Heart left ventricle (tissue), 16 donors: Measurements from ENCODE around the gene GATAD2A. TPM values are rescaled to one million over a fixed set of nuclear protein-coding genes. Genes with fewer than 3 reads are reported as not detected.
A peak's percentile ranks its signal among the peaks of the same experiment; 100 is the strongest.

Experiments
- ATAC-seq, 4 donors: fragments of 200-7000 bp; cut with Tn5 transposase; one replicate each; pipeline ENCODE4 v1.9.1; 2020 to 2022; ENCODE audit warnings: moderate library complexity in 4 of 4, mild to moderate bottlenecking in 3 of 4, moderate number of reproducible peaks in 1 of 4
- DNase-seq, 5 donors: peaks; one replicate each; pipeline ENCODE4 v3.0.0-alpha.2; 2020
- H3K27ac ChIP-seq, 12 donors: fragments of 200-600 bp; sonication (generic) in 4 of 12; one replicate each; pipeline versions ENCODE4 v1.5.0 to v1.8.0; 2016 to 2022; ENCODE audit warnings: mild to moderate bottlenecking in 2 of 12
- H3K27me3 ChIP-seq, 9 donors: fragments of 200-600 bp; sonication (generic) in 2 of 9; one replicate each; pipeline versions ENCODE4 v1.5.1 to v1.8.0; 2016 to 2022; ENCODE audit warnings: mild to moderate bottlenecking in 3 of 9
- H3K36me3 ChIP-seq, 9 donors: fragments of 200-600 bp; sonication (generic) in 2 of 9; one replicate each; pipeline versions ENCODE4 v1.5.0 to v1.8.0; 2018 to 2022; ENCODE audit warnings: mild to moderate bottlenecking in 2 of 9
- H3K4me1 ChIP-seq, 12 donors: fragments of 200-600 bp; sonication (generic) in 4 of 12; one replicate each; pipeline versions ENCODE4 v1.5.0 to v1.8.0; 2016 to 2022; ENCODE audit warnings: mild to moderate bottlenecking in 3 of 12
- H3K4me3 ChIP-seq, 12 donors: fragments of 200-600 bp; sonication (generic) in 4 of 12; one replicate each; pipeline versions ENCODE4 v1.5.0 to v1.8.0; 2017 to 2022; ENCODE audit warnings: mild to moderate bottlenecking in 9 of 12, moderate library complexity in 4 of 12
- H3K9me3 ChIP-seq, 12 donors: fragments of 200-600 bp; sonication (generic) in 4 of 12; one replicate each; pipeline versions ENCODE4 v1.5.0 to v1.8.0; 2016 to 2022; ENCODE audit warnings: mild to moderate bottlenecking in 1 of 12
- CTCF ChIP-seq, 12 donors: fragments of 200-600 bp; sonication (generic) in 4 of 12; IDR thresholded peaks; one replicate each; pipeline versions ENCODE4 v1.5.0 to v1.8.0; 2018 to 2022; ENCODE audit warnings: antibody characterized with exemption in 12 of 12, mild to moderate bottlenecking in 5 of 12
- POLR2A ChIP-seq, 2 donors: fragments of 450-650 bp; IDR thresholded peaks; one replicate each; pipeline ENCODE4 v1.6.1; 2017; ENCODE audit warnings: antibody characterized with exemption in 2 of 2, mild to moderate bottlenecking in 2 of 2, moderate library complexity in 2 of 2
- WGBS, 4 donors: extraction: QIAGEN DNeasy Blood & Tissue Kit in 2 of 4; methylation state at CpG; one replicate each; pipeline versions ENCODE4 v1.1.5 to v1.1.7; 2013 to 2018; 5-methylcytosine and 5-hydroxymethylcytosine counted together
- intact Hi-C, 10 donors: fragments of 100-400 bp; cut with DNase I; formaldehyde crosslinking; loops; one replicate each; pipeline versions ENCODE4 v1.11.1 to v1.14.2; 2022
- polyA plus RNA-seq, 2 donors: library from polyadenylated mRNA; stranded (reverse); fragments of 200-250 nt; gene quantifications; one replicate each; pipeline ENCODE4 v1.2.3, GENCODE V29; 2013
- total RNA-seq, 9 donors: library from RNA; depleted of rRNA in 2 of 9; stranded (reverse); fragments of >200 nt in 2 of 9; fragmentation: NEBNext Ultra II Directional in 3 of 9; extraction: Animal tissue kit (Norgen Biotek cat#: 25700) in 3 of 9; gene quantifications; one replicate each; pipeline versions ENCODE4 v1.1.0 to v1.2.4, GENCODE V29; 2016 to 2023
- donor health status: ischemic (EF 13 %, LVEDD 7.1; RV severe dilation, severe dysfunction).
- donor health status: healthy with polysubstance abuse.
- donor health status: DM: no; HTN: yes; CAD: no.
- donor health status: DM: no; HTN: no; CAD: no.
- donor health status: ischemic (EF 25% LVEDD 6.9; RV normal size, moderate dysfunction).
- donor health status: ischemic (EF 25% LVEDD 5.7; RV mildly dilated, moderate dysfunction).
- donor health status: healthy.
- donor health status: DM: yes; HTN: yes; CAD: no.
- donor health status: ischemic (EF 35%, LVEDD 5.7; RV mildly dilated, moderate dysfunction).
- donor health status: nonischemic (EF 11% LVEDD 7.7; RV severe dilation, severe dysfunction).
- donor health status: DM: yes; HTN: yes; CAD: no.
- donor health status: PGD.
- donor health status: ischemic (EF 29% LVEDD 5.4; RV normal size, mild dysfunction).
- donor health status: nonischemic (EF 23%, LVEDD 6.1; RV moderate dilation, normal function).

The GATAD2A gene
- total and polyA plus RNA-seq, 11 donors: 7.5 to 49.5 (median 30.5) TPM

GRCh38 chr19:19546751-19547162 lies 141.3 kb downstream of the GATAD2A start:
- TF ChIP-seq POLR2A (IDR thresholded peaks at IDR 0.05) (no peak), CTCF (IDR thresholded peaks at IDR 0.05) (no peak)
- intact Hi-C loops: no loop called here
- Histone ChIP-seq H3K27ac (peak overlapping the region in 3 of 12 donors; percentile 66 to 79 (median 66)), H3K4me3 (no peak overlapping the region), H3K9me3 (no peaks in the 10 kb centered on the region), H3K27me3 (peaks cover under 1 to 55% (median 11%) of the 10 kb centered on the region in 9 donors), H3K4me1 (peaks cover 0 to 32% (median 2%) of the 10 kb centered on the region in 12 donors), H3K36me3 (no peaks in the 10 kb centered on the region)
- WGBS, 4 donors: 34 to 45% (median 38%) methylated on average over 13 to 19 of the region's 19 CpGs
- ATAC-seq (peak; percentile 49 to 77 (median 54)), DNase-seq (peak in 2 of 5 donors; percentile 38 to 79)

GRCh38 chr19:19547674-19548336 lies 142.3 kb downstream of the GATAD2A start:
- no peaks in the 10 kb centered on the region for H3K9me3 ChIP-seq
- peaks cover 0 to 32% (median 2%) of the 10 kb centered on the region in 12 donors for H3K4me1 ChIP-seq
- ATAC-seq: peak; percentile 55 to 74 (median 65)
- H3K4me3 ChIP-seq: no peak overlapping the region
- WGBS, 4 donors: 33 to 39% (median 35%) methylated on average over 9 to 15 of the region's 15 CpGs
- peaks cover 0 to 44% (median 7%) of the 10 kb centered on the region in 9 donors for H3K27me3 ChIP-seq
- H3K27ac ChIP-seq: peak overlapping the region in 7 of 12 donors; percentile 11 to 79 (median 55)
- intact Hi-C loops: no loop called here
- TF ChIP-seq CTCF (IDR thresholded peaks at IDR 0.05): no peak
- TF ChIP-seq POLR2A (IDR thresholded peaks at IDR 0.05): no peak
- no peaks in the 10 kb centered on the region for H3K36me3 ChIP-seq
- DNase-seq: peak in 1 of 5 donors; percentile 68

- no peak for DNase-seq
- H3K4me3 ChIP-seq: no peak overlapping the region
- peaks cover 0 to 31% (median 0%) of the 10 kb centered on the region in 9 donors for H3K27me3 ChIP-seq
- H3K9me3 ChIP-seq: no peaks in the 10 kb centered on the region
- H3K27ac ChIP-seq: no peak overlapping the region
- TF ChIP-seq CTCF (IDR thresholded peaks at IDR 0.05): no peak
- no peak for TF ChIP-seq POLR2A (IDR thresholded peaks at IDR 0.05)
- H3K4me1 ChIP-seq: peaks cover 0 to 32% (median 2%) of the 10 kb centered on the region in 12 donors
- WGBS, 4 donors: 61 to 71% (median 68%) methylated on average over 13 of the region's 13 CpGs
- H3K36me3 ChIP-seq: no peaks in the 10 kb centered on the region
- intact Hi-C loops: no loop called here
- ATAC-seq: no peak
These were observed 143.7 kb downstream of the GATAD2A start for GRCh38 chr19:19548915-19549759.
